K562 (cell line): Measurements from ENCODE around the gene FAM120AOS. TPM values are rescaled to one million over a fixed set of nuclear protein-coding genes. Genes with fewer than 3 reads are reported as not detected.

ENCODE experiments used
- ATAC-seq: fragments of 200-7000 bp; cut with Tn5 transposase; 3 replicates; pipeline ENCODE4 v1.9.1; 2020; ENCODE audit warnings: moderate library complexity
- BruUV-seq: library from RNA; stranded (reverse); fragments of 400-500 nt; replicated peaks from 2 replicates; lab custom pipeline; 2021; lab: Mats Ljungman, UMichigan
- CTCF ChIA-PET: fragments of 300-600 bp; formaldehyde crosslinking; extraction: SDS; loops from one replicate; lab custom pipeline; 2021; ENCODE audit warnings: low intra/inter-chr PET ratio; lab: Yijun Ruan, JAX
- POLR2A ChIA-PET: fragments of 300-600, 350-650 bp; sonication (Branson Sonifier 250); formaldehyde crosslinking; extraction: SDS; loops from one replicate; lab custom pipeline; 2021; ENCODE audit warnings: antibody characterized with exemption, inconsistent platforms; lab: Yijun Ruan, JAX
- DNase-seq, 4 experiments: peaks; one replicate each; pipeline versions ENCODE4 v3.0.0 to v3.0.0-alpha.2; 2011 to 2018; ENCODE audit warnings: low spot score in 3 of 4, mixed read lengths in 3 of 4; ENCODE audit errors: extremely low read depth in 1 of 4
- FAIRE-seq: peaks from 2 replicates; lab custom pipeline; 2011; peaks lifted over from hg19 to GRCh38; lab: Jason Lieb, UNC
- H2AFZ ChIP-seq: 2 replicates; pipeline ENCODE4 v1.6.0; 2011; ENCODE audit warnings: low read depth, low read length, control low read depth, inconsistent platforms
- H3K27ac ChIP-seq: fragments of 200-600 bp; 3 replicates; pipeline ENCODE4 v1.8.0; 2011; ENCODE audit warnings: low read depth, mild to moderate bottlenecking, control low read depth, inconsistent platforms, low read length, moderate library complexity, mixed read lengths; ENCODE audit errors: extremely low read depth
- H3K27me3 ChIP-seq, 2 experiments: fragments of 300-600 bp in 1 of 2; 2 replicates in 1 of 2; 3 replicates in 1 of 2; pipeline versions ENCODE4 v1.6.0 to v1.8.0; 2011; ENCODE audit warnings: inconsistent platforms in 2 of 2, low read length in 2 of 2, mild to moderate bottlenecking in 1 of 2, mixed read lengths in 1 of 2, moderate library complexity in 1 of 2; ENCODE audit not compliant: control insufficient read depth in 2 of 2, insufficient read depth in 2 of 2
- H3K36me3 ChIP-seq: fragments of 300-600 bp; 3 replicates; pipeline ENCODE4 v1.8.0; 2011; ENCODE audit warnings: mild to moderate bottlenecking, low read length, inconsistent platforms; ENCODE audit not compliant: control insufficient read depth, insufficient read depth
- H3K4me1 ChIP-seq, 2 experiments: fragments of 200-600 bp in 1 of 2; replicated peaks in 1 of 2; 2 replicates in 1 of 2; 3 replicates in 1 of 2; pipeline versions ENCODE4 v1.5.1 to v1.8.0; 2011; ENCODE audit warnings: inconsistent platforms in 2 of 2, low read length in 2 of 2, mild to moderate bottlenecking in 1 of 2, mixed read lengths in 1 of 2, moderate library complexity in 1 of 2; ENCODE audit not compliant: control insufficient read depth in 2 of 2, insufficient read depth in 2 of 2
- H3K4me2 ChIP-seq: 2 replicates; pipeline ENCODE4 v1.6.1; 2011; ENCODE audit warnings: low read length, control low read depth, inconsistent platforms, mixed read lengths; ENCODE audit not compliant: insufficient read depth
- H3K4me3 ChIP-seq: fragments of 200-600 bp; sonication (generic), shearing (Covaris generic); 2 replicates; pipeline ENCODE4 v1.5.1; 2016; ENCODE audit warnings: control low read depth, inconsistent platforms
- H3K79me2 ChIP-seq: fragments of 200-600 bp; 3 replicates; pipeline ENCODE4 v1.8.0; 2011; ENCODE audit warnings: low read length, inconsistent platforms; ENCODE audit not compliant: control insufficient read depth, insufficient read depth
- H3K9ac ChIP-seq, 2 experiments: 2 replicates each; pipeline versions ENCODE4 v1.6.0 to v1.6.1; 2011; ENCODE audit warnings: low read depth in 2 of 2, low read length in 2 of 2, control low read depth in 1 of 2, inconsistent platforms in 1 of 2, mild to moderate bottlenecking in 1 of 2, mixed read lengths in 1 of 2; ENCODE audit not compliant: insufficient read depth in 1 of 2
- H3K9me1 ChIP-seq: one replicate; pipeline ENCODE4 v1.6.0; 2011; ENCODE audit warnings: inconsistent platforms, mild to moderate bottlenecking, low read length, moderate library complexity; ENCODE audit not compliant: control insufficient read depth, insufficient read depth
- H3K9me3 ChIP-seq: replicated peaks from 2 replicates; pipeline ENCODE4 v1.5.1; 2011; ENCODE audit warnings: low read depth, low read length, inconsistent platforms; ENCODE audit not compliant: control insufficient read depth, insufficient read depth
- H4K20me1 ChIP-seq: replicated peaks from 2 replicates; pipeline ENCODE4 v1.6.1; 2011; ENCODE audit warnings: low read length, inconsistent platforms, mixed read lengths; ENCODE audit not compliant: control insufficient read depth, insufficient read depth
- EHMT2 ChIP-seq: fragments of 450-650 bp; IDR thresholded peaks from 2 replicates; pipeline ENCODE4 v1.6.1; 2018; ENCODE audit warnings: antibody characterized with exemption
- IRF1 ChIP-seq: sonication (generic); formaldehyde crosslinking; IDR thresholded peaks from 2 replicates; pipeline ENCODE4 v1.8.0; 2022; ENCODE audit warnings: missing genetic modification reagents, mild to moderate bottlenecking, borderline replicate concordance
- IRF2 ChIP-seq: sonication (generic); formaldehyde crosslinking; IDR thresholded peaks from 2 replicates; pipeline ENCODE4 v1.8.1; 2022; ENCODE audit warnings: mild to moderate bottlenecking, missing genetic modification reagents
- JUN ChIP-seq, 2 experiments: sonication (generic) in 1 of 2; formaldehyde crosslinking in 1 of 2; IDR thresholded peaks; 2 replicates each; pipeline versions ENCODE4 v1.6.1 to v1.8.0; 2012 to 2022; ENCODE audit warnings: borderline replicate concordance in 2 of 2, mild to moderate bottlenecking in 2 of 2, improper control_type of control experiment in 1 of 2, low read depth in 1 of 2, low read length in 1 of 2, missing genetic modification reagents in 1 of 2
- KLF1 ChIP-seq: fragments of 450-650 bp; IDR thresholded peaks from 2 replicates; pipeline ENCODE4 v1.6.1; 2016; ENCODE audit warnings: missing genetic modification characterization, missing compliant biosample characterization
- MBD2 ChIP-seq: sonication (generic); IDR thresholded peaks from 2 replicates; pipeline ENCODE4 v1.6.1; 2016; ENCODE audit warnings: low read depth, borderline replicate concordance
- MECOM ChIP-seq: fragments of 250-450 bp; sonication (Bioruptor Pico); IDR thresholded peaks from 2 replicates; pipeline ENCODE4 v1.8.0; 2022; ENCODE audit warnings: inconsistent platforms
- MEF2D ChIP-seq: conservative IDR thresholded peaks from 2 replicates; pipeline ENCODE4 v1.6.1; 2016; ENCODE audit warnings: low read depth, missing genetic modification characterization, missing compliant biosample characterization
- NCOA6 ChIP-seq: fragments of 450-650 bp; IDR thresholded peaks from 2 replicates; pipeline ENCODE4 v1.6.1; 2017; ENCODE audit warnings: mild to moderate bottlenecking
- RBM39 ChIP-seq: fragments of 200-400 bp; formaldehyde crosslinking; optimal IDR thresholded peaks from 2 replicates; pipeline ENCODE3; 2018; ENCODE audit warnings: low read depth, low read length
- TRIM24 ChIP-seq, 2 experiments: fragments of 450-650 bp; IDR thresholded peaks; 2 replicates each; pipeline ENCODE4 v1.6.1; 2016
- ZC3H8 ChIP-seq: fragments of 450-650 bp; IDR thresholded peaks from 2 replicates; pipeline ENCODE4 v1.6.1; 2017
- ZNF518B ChIP-seq: fragments of 250-450 bp; sonication (Bioruptor Pico); IDR thresholded peaks from 2 replicates; pipeline ENCODE4 v1.5.0; 2021; ENCODE audit warnings: mild to moderate bottlenecking, moderate library complexity
- ZNF639 ChIP-seq, 2 experiments: fragments of 200-800 bp in 1 of 2; sonication (Bioruptor generic) in 1 of 2; sonication (generic) in 1 of 2; formaldehyde crosslinking in 1 of 2; IDR thresholded peaks in 1 of 2; conservative IDR thresholded peaks in 1 of 2; 2 replicates each; pipeline versions ENCODE4 v1.5.0 to v1.6.1; 2016 to 2020; ENCODE audit warnings: missing compliant biosample characterization in 1 of 2, missing genetic modification characterization in 1 of 2, missing genetic modification reagents in 1 of 2
- WGBS: fragments of 100-300 bp; shearing (Covaris generic); methylation state at CpG from one replicate; pipeline ENCODE4 v1.1.6; 2016; ENCODE audit warnings: low coverage, mixed read lengths; ENCODE audit not compliant: insufficient coverage; ENCODE audit errors: missing lambda C conversion rate; 5-methylcytosine and 5-hydroxymethylcytosine counted together
- in situ Hi-C: fragments of 300-500 bp; cut with MboI; formaldehyde crosslinking; loops from 4 replicates; pipeline ENCODE4 v1.15.0; 2018; ENCODE audit warnings: inconsistent platforms, mixed read lengths
- intact Hi-C: fragments of 100-400 bp; cut with micrococcal nuclease; formaldehyde crosslinking; loops from 2 replicates; pipeline ENCODE4 v1.14.2; 2022
- polyA plus RNA-seq, 8 experiments: library from polyadenylated mRNA; depleted of rRNA in 4 of 8; stranded (reverse) in 5 of 8; unstranded in 3 of 8; fragments of >200 nt; fragmentation: Nextera tagmentation in 2 of 8; fragmentation: Illumina TruSeq in 1 of 8; extraction: Ambion mirVana in 2 of 8; extraction: Trizol in 1 of 8; gene quantifications; 2 replicates each; pipeline versions ENCODE4 v1.2.1 to v1.2.3, GENCODE V29; 2011 to 2014; ENCODE audit warnings: inconsistent platforms in 1 of 8, missing spikeins in 1 of 8
- total RNA-seq, 7 experiments: library from RNA; depleted of rRNA in 6 of 7; stranded (reverse); fragments of >200 nt in 6 of 7; fragmentation: Illumina TruSeq in 2 of 7; extraction: Trizol in 2 of 7; gene quantifications; 2 replicates each; pipeline versions ENCODE4 v1.2.1 to v1.2.3, GENCODE V29; 2011 to 2021; ENCODE audit warnings: low replicate concordance in 1 of 7
- TF ChIP-seq, protein P1 (sequence below): fragments of 450-650 bp; IDR thresholded peaks from 2 replicates; pipeline ENCODE4 v1.6.1; 2014; ENCODE audit warnings: low read depth, mild to moderate bottlenecking, moderate library complexity, borderline replicate concordance

Gene FAM120AOS
- total and polyA plus RNA-seq, 9 of the 15 experiments (the other 6 are each of a cell fraction or from before 2014, with no cell fraction given) = 18.8 to 53.4 (median 41.4) TPM

- TF ChIP-seq, protein P1, sequence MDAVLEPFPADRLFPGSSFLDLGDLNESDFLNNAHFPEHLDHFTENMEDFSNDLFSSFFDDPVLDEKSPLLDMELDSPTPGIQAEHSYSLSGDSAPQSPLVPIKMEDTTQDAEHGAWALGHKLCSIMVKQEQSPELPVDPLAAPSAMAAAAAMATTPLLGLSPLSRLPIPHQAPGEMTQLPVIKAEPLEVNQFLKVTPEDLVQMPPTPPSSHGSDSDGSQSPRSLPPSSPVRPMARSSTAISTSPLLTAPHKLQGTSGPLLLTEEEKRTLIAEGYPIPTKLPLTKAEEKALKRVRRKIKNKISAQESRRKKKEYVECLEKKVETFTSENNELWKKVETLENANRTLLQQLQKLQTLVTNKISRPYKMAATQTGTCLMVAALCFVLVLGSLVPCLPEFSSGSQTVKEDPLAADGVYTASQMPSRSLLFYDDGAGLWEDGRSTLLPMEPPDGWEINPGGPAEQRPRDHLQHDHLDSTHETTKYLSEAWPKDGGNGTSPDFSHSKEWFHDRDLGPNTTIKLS = no peak
- TF ChIP-seq MECOM (CRISPR knock-in tag) (no peak), TRIM24 (IDR thresholded peaks at IDR 0.05) (no peak)
Measured at GRCh38 chr9:93471124-93471523, 17.7 kb upstream of the FAM120AOS start (continued).

DNA sequence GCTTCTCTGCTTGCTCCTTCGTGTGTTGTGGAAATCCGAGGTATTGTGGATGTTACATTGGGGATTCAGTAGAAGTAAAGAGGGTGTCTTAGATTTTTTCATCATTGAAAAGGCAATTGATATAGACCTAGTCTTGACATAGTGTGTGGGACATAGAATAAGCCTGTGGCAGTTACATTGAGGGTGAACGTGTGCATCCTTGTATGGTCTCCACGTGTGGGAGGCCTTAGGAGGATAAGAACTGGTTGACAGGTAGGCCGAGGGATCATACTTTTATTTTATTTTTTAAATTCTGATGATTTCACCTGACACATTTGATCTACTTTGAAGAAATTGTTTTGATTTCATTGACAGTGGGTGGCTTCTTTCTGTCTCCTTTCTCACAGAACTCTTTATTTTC lies 17.0 kb upstream of the FAM120AOS start:
- Histone ChIP-seq H3K9me1 (peaks cover 3% of the 10 kb centered on the region), H3K4me2 (no peak overlapping the region), H3K36me3 (peaks cover 46% of the 10 kb centered on the region), H3K79me2 (peaks cover 88% of the 10 kb centered on the region), H2AFZ (no peak overlapping the region), H3K4me3 (no peak overlapping the region), H3K27ac (no peak overlapping the region), H3K9me3 (no peaks in the 10 kb centered on the region), H3K4me1 (peaks cover 8 to 14% of the 10 kb centered on the region in 2 experiments; a peak in 4 of 5 replicates), H4K20me1 (peaks cover 11% of the 10 kb centered on the region), H3K9ac (no peak overlapping the region), H3K27me3 (no peaks in the 10 kb centered on the region)
- no peak for DNase-seq
- no peak for ATAC-seq
- intact Hi-C loops = no loop called here
- in situ Hi-C loops = no loop called here
- WGBS = 91% methylated on average over 5 of the region's 5 CpGs
- POLR2A ChIA-PET = interaction anchor here (0.7 to 1.1 kb wide), 2 partner anchors 17 to 30 kb away, joined by 3 read pairs; partner anchors contain the start of gene FAM120AOS
- CTCF ChIA-PET = no interaction called here
- no TSS peak for BruUV-seq
- FAIRE-seq = peak; percentile 44
- TF ChIP-seq KLF1 (tag) = no peak
- TF ChIP-seq JUN (IDR thresholded peaks at IDR 0.05; ENCODE audit: borderline replicate concordance, low read depth, low read length) = no peak
- no peak for TF ChIP-seq JUN (CRISPR knock-in tag; IDR thresholded peaks at IDR 0.05; ENCODE audit: borderline replicate concordance)
- no peak for TF ChIP-seq MEF2D (tag)
- no peak for TF ChIP-seq ZC3H8
- TF ChIP-seq IRF2 = no peak
- TF ChIP-seq RBM39 = no peak
- TF ChIP-seq ZNF639 (CRISPR knock-in tag; conservative IDR thresholded peaks at IDR 0.05 in 1 of 2, IDR thresholded peaks at IDR 0.05 in 1 of 2) = no peak
- no peak for TF ChIP-seq EHMT2
- no peak for TF ChIP-seq IRF1 (CRISPR knock-in tag)
- TF ChIP-seq MBD2 = no peak
- no peak for TF ChIP-seq ZNF518B (CRISPR knock-in tag)
- no peak for TF ChIP-seq NCOA6
